ENCODE results near the gene CIRBP. TPM values are rescaled to one million over a fixed set of nuclear protein-coding genes. Genes with fewer than 3 reads are reported as not detected.

Gene CIRBP
- total and polyA plus RNA-seq, 2 of the 13 experiments (the other 11 are each of a cell fraction or from before 2014, with no cell fraction given): 133 to 140 TPM

DNA sequence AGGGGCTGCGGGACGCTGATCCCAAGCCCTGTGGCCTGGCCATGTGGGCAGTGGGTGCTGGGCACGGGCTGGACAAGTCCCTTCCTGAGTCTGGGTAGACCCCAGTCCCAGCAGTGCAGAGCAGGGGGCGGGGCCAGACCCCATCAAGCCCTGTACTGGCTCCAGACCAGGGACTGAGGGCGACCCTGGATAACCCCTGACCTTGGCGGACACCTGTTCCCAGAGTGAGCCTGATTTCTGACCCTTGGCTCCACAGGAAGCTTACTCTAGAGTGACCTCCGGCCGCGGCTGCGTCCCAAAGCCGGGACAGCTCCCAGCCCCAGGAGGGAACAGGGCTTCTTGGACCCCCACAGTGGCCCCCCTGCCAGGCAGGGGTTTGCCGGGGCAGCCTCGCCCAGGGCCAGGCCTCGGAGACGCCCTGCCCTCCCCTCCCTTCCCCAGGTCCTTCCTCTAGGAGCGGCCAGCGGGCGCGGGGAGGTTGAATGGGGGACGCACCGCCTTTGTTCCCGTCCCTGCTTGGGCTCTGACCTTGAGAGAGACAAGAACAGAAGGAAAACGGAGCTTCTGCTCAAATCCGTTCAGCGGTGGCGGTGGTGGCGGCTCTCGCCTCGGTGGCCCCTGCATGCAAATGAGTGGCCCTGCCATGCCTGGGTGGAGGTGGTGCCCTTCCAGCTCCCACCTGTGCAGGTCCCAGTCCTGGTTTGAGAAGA is 14.2 kb downstream of the CIRBP start (continued):
- peak; percentile 93 for TF ChIP-seq SKIL (CRISPR knock-in tag; IDR thresholded peaks at IDR 0.05; ENCODE audit: borderline replicate concordance)
- no peak for TF ChIP-seq ZNF614 (CRISPR knock-in tag; IDR thresholded peaks at IDR 0.05; ENCODE audit: borderline replicate concordance)
- TF ChIP-seq GZF1 (CRISPR knock-in tag; IDR thresholded peaks at IDR 0.05): 0 out of 2 replicates have a peak, but pooled peaks have one; percentile 45
- TF ChIP-seq, protein P1, sequence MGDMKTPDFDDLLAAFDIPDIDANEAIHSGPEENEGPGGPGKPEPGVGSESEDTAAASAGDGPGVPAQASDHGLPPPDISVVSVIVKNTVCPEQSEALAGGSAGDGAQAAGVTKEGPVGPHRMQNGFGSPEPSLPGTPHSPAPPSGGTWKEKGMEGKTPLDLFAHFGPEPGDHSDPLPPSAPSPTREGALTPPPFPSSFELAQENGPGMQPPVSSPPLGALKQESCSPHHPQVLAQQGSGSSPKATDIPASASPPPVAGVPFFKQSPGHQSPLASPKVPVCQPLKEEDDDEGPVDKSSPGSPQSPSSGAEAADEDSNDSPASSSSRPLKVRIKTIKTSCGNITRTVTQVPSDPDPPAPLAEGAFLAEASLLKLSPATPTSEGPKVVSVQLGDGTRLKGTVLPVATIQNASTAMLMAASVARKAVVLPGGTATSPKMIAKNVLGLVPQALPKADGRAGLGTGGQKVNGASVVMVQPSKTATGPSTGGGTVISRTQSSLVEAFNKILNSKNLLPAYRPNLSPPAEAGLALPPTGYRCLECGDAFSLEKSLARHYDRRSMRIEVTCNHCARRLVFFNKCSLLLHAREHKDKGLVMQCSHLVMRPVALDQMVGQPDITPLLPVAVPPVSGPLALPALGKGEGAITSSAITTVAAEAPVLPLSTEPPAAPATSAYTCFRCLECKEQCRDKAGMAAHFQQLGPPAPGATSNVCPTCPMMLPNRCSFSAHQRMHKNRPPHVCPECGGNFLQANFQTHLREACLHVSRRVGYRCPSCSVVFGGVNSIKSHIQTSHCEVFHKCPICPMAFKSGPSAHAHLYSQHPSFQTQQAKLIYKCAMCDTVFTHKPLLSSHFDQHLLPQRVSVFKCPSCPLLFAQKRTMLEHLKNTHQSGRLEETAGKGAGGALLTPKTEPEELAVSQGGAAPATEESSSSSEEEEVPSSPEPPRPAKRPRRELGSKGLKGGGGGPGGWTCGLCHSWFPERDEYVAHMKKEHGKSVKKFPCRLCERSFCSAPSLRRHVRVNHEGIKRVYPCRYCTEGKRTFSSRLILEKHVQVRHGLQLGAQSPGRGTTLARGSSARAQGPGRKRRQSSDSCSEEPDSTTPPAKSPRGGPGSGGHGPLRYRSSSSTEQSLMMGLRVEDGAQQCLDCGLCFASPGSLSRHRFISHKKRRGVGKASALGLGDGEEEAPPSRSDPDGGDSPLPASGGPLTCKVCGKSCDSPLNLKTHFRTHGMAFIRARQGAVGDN (CRISPR knock-in tag; IDR thresholded peaks at IDR 0.05): peak; percentile 71
- TF ChIP-seq RFX3 (CRISPR knock-in tag; IDR thresholded peaks at IDR 0.05): no peak
- no peak for TF ChIP-seq ZNF75D (CRISPR knock-in tag; IDR thresholded peaks at IDR 0.05; ENCODE audit: borderline replicate concordance)
- TF ChIP-seq HNF1B (CRISPR knock-in tag; IDR thresholded peaks at IDR 0.05): 0 out of 2 replicates have a peak, but pooled peaks have one; percentile 41
- TF ChIP-seq ONECUT2 (CRISPR knock-in tag; IDR thresholded peaks at IDR 0.05): no peak
- TF ChIP-seq ZNF879 (CRISPR knock-in tag; IDR thresholded peaks at IDR 0.05): no peak
- no peak for TF ChIP-seq ZNF331 (CRISPR knock-in tag; IDR thresholded peaks at IDR 0.05)
- 0 out of 2 replicates have a peak, but pooled peaks have one; percentile 17 for TF ChIP-seq ZMYM4 (CRISPR knock-in tag; IDR thresholded peaks at IDR 0.05)
- TF ChIP-seq MLXIP (CRISPR knock-in tag; IDR thresholded peaks at IDR 0.05; ENCODE audit: borderline replicate concordance): no peak
- no peak for TF ChIP-seq MBD4 (IDR thresholded peaks at IDR 0.05; ENCODE audit: borderline replicate concordance, low read length)
- 0 out of 2 replicates have a peak, but pooled peaks have one; percentile 47 for TF ChIP-seq RCOR2 (CRISPR knock-in tag; IDR thresholded peaks at IDR 0.05)
- no peak for TF ChIP-seq SMAD9 (CRISPR knock-in tag; IDR thresholded peaks at IDR 0.05)
- TF ChIP-seq CBX5 (CRISPR knock-in tag; IDR thresholded peaks at IDR 0.05; ENCODE audit: borderline replicate concordance): no peak
- TF ChIP-seq ZNF713 (CRISPR knock-in tag; IDR thresholded peaks at IDR 0.05): 0 out of 2 replicates have a peak, but pooled peaks have one; percentile 51
- no peak for TF ChIP-seq ZNF652 (CRISPR knock-in tag; IDR thresholded peaks at IDR 0.05; ENCODE audit: borderline replicate concordance, low read depth)
- TF ChIP-seq AHR (CRISPR knock-in tag; IDR thresholded peaks at IDR 0.05): no peak

Data from HepG2 (cell line).